Tibial nerve (tissue), 3 donors: ENCODE data around the gene GPC6.

Experiments used
- CTCF ChIP-seq, 5 experiments: fragments of 200-600 bp in 3 of 5; fragments of 450-650 bp in 2 of 5; sonication (generic) in 3 of 5; IDR thresholded peaks; one replicate each; pipeline ENCODE4 v1.5.1; 2016 to 2019; ENCODE audit warnings: antibody characterized with exemption in 5 of 5, mild to moderate bottlenecking in 3 of 5, moderate library complexity in 2 of 5
- POLR2A ChIP-seq, 2 donors: fragments of 450-650 bp; IDR thresholded peaks; one replicate each; pipeline ENCODE4 v1.6.1; 2017; ENCODE audit warnings: antibody characterized with exemption in 2 of 2, mild to moderate bottlenecking in 2 of 2, moderate library complexity in 2 of 2

DNA sequence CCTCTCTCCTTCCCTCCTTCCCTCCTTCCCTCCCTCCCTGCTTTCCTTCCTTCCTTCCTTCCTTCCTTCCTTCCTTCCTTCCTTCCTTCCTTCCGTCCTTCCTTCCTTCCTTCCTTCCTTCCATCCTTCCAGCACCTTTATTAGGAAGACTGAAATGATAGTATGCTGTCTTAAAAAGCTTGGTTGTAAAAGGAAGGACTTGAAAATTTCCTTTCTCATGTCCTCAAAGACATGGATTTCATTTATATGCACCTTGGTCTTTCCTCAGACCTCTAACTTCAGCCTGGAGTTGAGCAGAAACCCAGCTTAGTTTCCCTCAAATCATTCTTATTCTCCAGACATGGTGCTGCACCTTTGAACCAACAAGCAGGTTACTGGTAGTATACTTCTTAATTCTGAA is 141.7 kb downstream of the GPC6 start:
- no peak for TF ChIP-seq POLR2A (IDR thresholded peaks at IDR 0.05)
- no peak for TF ChIP-seq CTCF (IDR thresholded peaks at IDR 0.05)
